ENCODE results near the gene ZNF44.

GRCh38 chr19:12260861-12261260 lies 33.8 kb downstream of the ZNF44 start:
- TF ChIP-seq CTCF (conservative IDR thresholded peaks at IDR 0.05) (no peak), ZFX (IDR thresholded peaks at IDR 0.05) (no peak)

Data from C4-2B (cell line).